Ovary (tissue), 3 donors: ENCODE results near the gene TNFAIP6.

Source experiments
- CTCF ChIP-seq, 3 donors: fragments of 450-650 bp in 2 of 3; fragments of 200-600 bp in 1 of 3; IDR thresholded peaks; one replicate each; pipeline versions ENCODE4 v1.5.1 to v1.8.0; 2016 to 2022; ENCODE audit warnings: antibody characterized with exemption in 3 of 3, mild to moderate bottlenecking in 1 of 3
- POLR2A ChIP-seq: fragments of 450-650 bp; IDR thresholded peaks from one replicate; pipeline ENCODE4 v1.6.1; 2017; ENCODE audit warnings: antibody characterized with exemption, mild to moderate bottlenecking, moderate library complexity
- donor health status: DM: no; HTN: no; CAD: no.

GRCh38 chr2:151325581-151326095 lies 31.8 kb upstream of the TNFAIP6 start:
- TF ChIP-seq CTCF (IDR thresholded peaks at IDR 0.05) (no peak), POLR2A (no peak)
